OCI-LY3 (cell line): Measurements from ENCODE around the gene BCL6B.

ENCODE experiments used
- H2AFZ ChIP-seq: fragments of 200-600, 300-600 bp; shearing (Covaris generic); 2 replicates; pipeline ENCODE4 v1.6.0; 2014; ENCODE audit warnings: antibody characterized with exemption, low read depth, low read length
- H3K27ac ChIP-seq: fragments of 200-600, 300-600 bp; sonication (generic); 2 replicates; pipeline ENCODE4 v1.5.1; 2014; ENCODE audit warnings: mild to moderate bottlenecking, low read length, moderate library complexity, mixed read lengths
- H3K27me3 ChIP-seq: fragments of 200-600, 300-600 bp; sonication (generic); 2 replicates; pipeline ENCODE4 v1.6.1; 2014; ENCODE audit warnings: low read depth, low read length, mixed read lengths
- H3K36me3 ChIP-seq: fragments of 200-600, 300-600 bp; sonication (generic); replicated peaks from 2 replicates; pipeline ENCODE3; 2014; ENCODE audit warnings: low read depth, low read length, mixed read lengths
- H3K4me1 ChIP-seq: fragments of 300-600, 200-600 bp; sonication (generic); 2 replicates; pipeline ENCODE4 v1.6.1; 2014; ENCODE audit warnings: low read length, mixed read lengths
- H3K4me2 ChIP-seq: fragments of 200-600, 300-600 bp; sonication (generic); 2 replicates; pipeline ENCODE4 v1.6.1; 2014; ENCODE audit warnings: low read length, mixed read lengths
- H3K4me3 ChIP-seq: fragments of 300-600, 200-600 bp; sonication (generic); 2 replicates; pipeline ENCODE4 v1.5.1; 2014; ENCODE audit warnings: antibody characterized with exemption, mild to moderate bottlenecking, low read length, moderate library complexity
- H3K79me2 ChIP-seq: fragments of 300-600, 200-600 bp; shearing (Covaris generic); 2 replicates; pipeline ENCODE4 v1.6.1; 2014; ENCODE audit warnings: mild to moderate bottlenecking, low read length, mixed read lengths
- H3K9ac ChIP-seq: fragments of 300-600, 200-600 bp; shearing (Covaris generic); 2 replicates; pipeline ENCODE4 v1.6.0; 2014; ENCODE audit warnings: mild to moderate bottlenecking, low read length, moderate library complexity
- H3K9me3 ChIP-seq: fragments of 200-600, 300-600 bp; shearing (Covaris generic); 2 replicates; pipeline ENCODE4 v1.6.1; 2014; ENCODE audit warnings: low read length, mixed read lengths; ENCODE audit not compliant: insufficient read depth
- H4K20me1 ChIP-seq: fragments of 200-600, 300-600 bp; sonication (generic); 2 replicates; pipeline ENCODE4 v1.6.1; 2016; ENCODE audit warnings: low read length, mixed read lengths; ENCODE audit not compliant: insufficient read depth
- CTCF ChIP-seq: fragments of 200-600, 300-600 bp; sonication (generic); IDR thresholded peaks from 2 replicates; pipeline ENCODE4 v1.5.1; 2014; ENCODE audit warnings: antibody characterized with exemption, low read length, low read depth
- EZH2phosphoT487 ChIP-seq: fragments of 200-600 bp; shearing (Covaris generic); IDR thresholded peaks from 2 replicates; pipeline ENCODE4 v1.6.1; 2018; ENCODE audit warnings: antibody characterized with exemption, mixed run types, low read depth

BCL6B gene

GRCh38 chr17:6994666-6995256 lies 28.1 kb upstream of the BCL6B start:
- H3K4me3 ChIP-seq: no peak overlapping the region
- TF ChIP-seq CTCF: no peak
- no peak for TF ChIP-seq EZH2phosphoT487
- H3K9ac ChIP-seq: no peak overlapping the region
- no peaks in the 10 kb centered on the region for H3K79me2 ChIP-seq
- H3K4me1 ChIP-seq: no peaks in the 10 kb centered on the region
- H3K4me2 ChIP-seq: no peak overlapping the region
- H2AFZ ChIP-seq: no peak overlapping the region
- no peaks in the 10 kb centered on the region for H3K9me3 ChIP-seq
- no peak overlapping the region for H3K27ac ChIP-seq
- H3K36me3 ChIP-seq: no peaks in the 10 kb centered on the region
- H3K27me3 ChIP-seq: no peaks in the 10 kb centered on the region
- no peaks in the 10 kb centered on the region for H4K20me1 ChIP-seq

GRCh38 chr17:6995500-6996255 lies 27.2 kb upstream of the BCL6B start, which contains the start of gene ALOX12:
ALOX12 (plus strand) TSS chr17:6996049; CDS start chr17:6996118, 69 bp downstream.
- H3K36me3 ChIP-seq: no peaks in the 10 kb centered on the region
- H3K9me3 ChIP-seq: no peaks in the 10 kb centered on the region
- H3K4me2 ChIP-seq: no peak within 1 kb of the TSS
- no peak within 1 kb of the TSS for H3K27ac ChIP-seq
- no peak within 1 kb of the TSS for H3K4me3 ChIP-seq
- H3K4me1 ChIP-seq: no peaks in the 10 kb centered on the region
- H2AFZ ChIP-seq: no peak within 1 kb of the TSS
- no peak within 1 kb of the TSS for H3K9ac ChIP-seq
- no peaks in the 10 kb centered on the region for H4K20me1 ChIP-seq
- TF ChIP-seq EZH2phosphoT487: no peak
- TF ChIP-seq CTCF: no peak
- H3K79me2 ChIP-seq: no peaks in the 10 kb centered on the region
- H3K27me3 ChIP-seq: no peaks in the 10 kb centered on the region

- no peak overlapping the region for H3K9ac ChIP-seq
- no peak overlapping the region for H2AFZ ChIP-seq
- no peak overlapping the region for H3K4me2 ChIP-seq
Observed at GRCh38 chr17:6996256-6997011, 26.4 kb upstream of the BCL6B start.

More at GRCh38 chr17:6996256-6997011, 26.4 kb upstream of the BCL6B start:
- Histone ChIP-seq H3K27ac (no peak overlapping the region), H4K20me1 (no peaks in the 10 kb centered on the region), H3K79me2 (no peaks in the 10 kb centered on the region), H3K27me3 (no peaks in the 10 kb centered on the region), H3K36me3 (no peaks in the 10 kb centered on the region), H3K4me3 (no peak overlapping the region), H3K9me3 (no peaks in the 10 kb centered on the region), H3K4me1 (no peaks in the 10 kb centered on the region)
- TF ChIP-seq EZH2phosphoT487: no peak
- no peak for TF ChIP-seq CTCF
